GM19193 (cell line): ENCODE results near the gene PARD3.

Experiments
- POLR2A ChIP-seq: IDR thresholded peaks from 4 replicates; pipeline ENCODE4 v1.6.1; 2011; ENCODE audit not compliant: insufficient read depth, insufficient read length; ENCODE audit errors: extremely low read depth

The PARD3 gene

DNA sequence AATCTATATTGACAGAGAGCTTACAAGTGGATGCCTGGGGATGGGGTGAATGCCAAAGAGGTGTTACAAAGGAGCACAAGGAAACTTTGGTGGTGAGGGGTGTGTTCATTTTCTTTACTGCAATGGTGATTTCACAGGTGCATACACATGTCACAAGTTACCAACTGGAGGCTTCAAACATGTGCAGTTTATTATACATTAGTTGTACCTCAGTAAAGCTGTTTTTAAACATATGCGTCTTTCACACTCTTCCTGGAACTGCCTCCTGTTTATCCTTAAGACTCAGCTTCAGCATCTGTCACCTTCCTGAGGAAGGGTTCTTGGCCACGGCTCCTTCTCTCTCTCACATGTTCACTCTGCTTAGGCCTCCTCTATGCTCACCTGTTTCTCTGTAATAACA is 731.5 kb downstream of the PARD3 start:
- no peak for TF ChIP-seq POLR2A

DNA sequence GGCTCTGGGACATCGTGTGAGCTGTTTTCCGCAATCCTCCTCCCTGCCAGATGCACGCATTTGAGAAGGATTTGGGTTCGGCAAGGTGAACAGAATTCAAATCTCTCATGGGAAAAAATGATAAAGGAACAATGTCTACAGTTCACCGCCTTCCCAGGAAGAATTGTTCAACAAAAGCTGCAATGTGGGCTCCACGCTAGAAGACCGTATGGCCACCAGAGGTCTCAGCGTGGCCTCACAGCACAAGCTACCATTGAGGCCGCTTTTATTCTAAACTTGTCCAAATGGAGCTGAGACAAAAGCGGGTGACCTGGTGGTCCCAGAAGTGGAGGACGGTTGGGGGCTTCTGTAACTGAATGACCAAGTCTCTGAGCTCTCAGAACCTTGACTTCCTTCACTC is 733.1 kb downstream of the PARD3 start:
- TF ChIP-seq POLR2A, result no peak

DNA sequence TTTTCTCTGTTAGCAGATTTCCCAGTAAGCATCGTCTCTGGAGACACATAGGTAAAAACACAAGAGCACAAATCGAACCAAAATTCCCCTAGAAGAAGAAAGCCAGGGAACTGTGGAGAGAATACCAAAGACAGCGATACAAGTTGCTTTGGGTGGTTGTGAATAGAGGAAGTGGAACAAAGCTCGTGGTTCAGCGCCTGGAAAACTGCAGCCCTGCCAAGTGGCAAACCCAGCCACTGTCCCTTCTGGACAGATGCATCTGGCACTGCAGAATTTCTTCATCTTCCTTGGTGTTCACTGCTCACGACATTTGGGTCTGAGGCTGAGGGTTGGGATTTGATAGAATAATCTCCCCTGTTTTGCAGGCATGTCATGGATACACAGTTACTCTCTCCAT is 733.8 kb downstream of the PARD3 start:
- no peak for TF ChIP-seq POLR2A

DNA sequence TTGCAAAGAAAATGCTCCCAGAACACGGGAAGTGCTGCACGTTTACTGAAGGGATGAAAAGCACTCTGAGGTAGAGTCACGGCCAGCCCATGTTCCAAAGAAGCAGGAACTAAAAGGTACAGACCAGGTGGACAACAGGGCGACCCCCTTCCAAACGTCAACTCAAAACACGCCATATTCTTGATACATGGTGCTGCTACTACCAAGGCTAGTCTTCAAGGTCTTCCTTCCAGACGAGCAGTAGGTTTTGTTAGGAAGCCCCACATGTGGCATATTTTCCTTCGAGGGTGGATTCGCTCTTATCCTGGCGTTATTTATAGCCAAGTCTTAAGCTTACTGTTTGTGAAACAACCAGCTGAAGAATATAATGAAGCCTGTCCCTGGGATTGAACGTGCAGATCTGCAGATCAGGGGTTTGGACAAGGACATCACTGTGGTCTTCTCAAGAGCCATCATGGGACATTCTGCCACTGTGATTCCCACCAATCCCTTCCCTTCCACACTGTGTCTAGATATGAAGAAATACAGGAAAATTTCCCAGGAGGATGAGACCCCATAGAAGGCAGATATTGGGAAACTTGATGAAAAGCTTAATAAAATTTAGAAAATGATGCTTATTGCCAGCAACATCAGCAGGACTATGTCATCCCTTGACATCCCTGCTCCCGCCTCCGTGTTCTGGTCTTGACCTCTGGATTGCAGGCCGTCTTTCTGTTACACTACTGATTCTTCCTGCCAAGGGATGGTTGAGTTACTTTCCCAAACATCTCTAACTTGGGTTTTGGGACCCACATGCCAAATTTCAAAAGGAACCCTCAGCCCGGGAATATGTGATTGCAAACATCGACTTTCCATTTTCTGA is 734.4 kb downstream of the PARD3 start:
- TF ChIP-seq POLR2A, result no peak

DNA sequence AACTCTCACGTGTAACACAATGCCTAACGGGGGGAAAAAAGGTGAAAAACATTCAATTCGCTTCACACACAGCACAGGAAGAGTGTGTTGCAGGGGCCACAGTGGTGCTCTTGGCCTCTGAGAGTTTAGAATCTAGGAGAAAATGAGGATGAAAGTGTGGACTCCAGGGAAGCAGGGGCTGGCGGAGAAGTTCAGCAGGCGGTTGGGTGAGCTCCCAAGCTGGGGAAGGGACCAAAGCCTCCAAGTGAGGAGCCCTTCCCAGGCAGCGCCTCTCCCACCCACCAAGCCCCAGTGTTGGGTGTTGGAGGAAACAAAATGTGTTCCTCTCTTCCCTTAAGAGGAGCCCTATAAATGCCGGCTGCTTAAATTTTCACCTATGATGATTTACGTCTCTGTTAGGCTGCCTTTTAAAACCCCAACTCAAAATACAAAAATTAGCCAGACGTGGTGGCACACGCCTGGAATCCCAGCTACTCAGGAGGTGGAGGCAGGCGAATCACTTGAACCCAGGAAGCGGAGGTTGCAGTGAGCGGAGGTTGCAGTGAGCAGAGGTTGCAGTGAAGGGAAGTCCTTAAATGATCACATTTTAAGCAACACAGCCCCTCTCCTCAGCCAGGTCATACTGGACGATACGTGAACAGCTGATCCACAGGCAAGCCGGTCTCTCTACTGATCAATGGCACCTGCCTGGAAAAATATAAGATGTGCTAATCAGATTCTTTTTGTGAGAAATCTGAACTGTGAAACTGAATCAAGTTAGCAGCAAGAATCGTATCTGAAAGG is 735.2 kb downstream of the PARD3 start:
- no peak for TF ChIP-seq POLR2A

DNA sequence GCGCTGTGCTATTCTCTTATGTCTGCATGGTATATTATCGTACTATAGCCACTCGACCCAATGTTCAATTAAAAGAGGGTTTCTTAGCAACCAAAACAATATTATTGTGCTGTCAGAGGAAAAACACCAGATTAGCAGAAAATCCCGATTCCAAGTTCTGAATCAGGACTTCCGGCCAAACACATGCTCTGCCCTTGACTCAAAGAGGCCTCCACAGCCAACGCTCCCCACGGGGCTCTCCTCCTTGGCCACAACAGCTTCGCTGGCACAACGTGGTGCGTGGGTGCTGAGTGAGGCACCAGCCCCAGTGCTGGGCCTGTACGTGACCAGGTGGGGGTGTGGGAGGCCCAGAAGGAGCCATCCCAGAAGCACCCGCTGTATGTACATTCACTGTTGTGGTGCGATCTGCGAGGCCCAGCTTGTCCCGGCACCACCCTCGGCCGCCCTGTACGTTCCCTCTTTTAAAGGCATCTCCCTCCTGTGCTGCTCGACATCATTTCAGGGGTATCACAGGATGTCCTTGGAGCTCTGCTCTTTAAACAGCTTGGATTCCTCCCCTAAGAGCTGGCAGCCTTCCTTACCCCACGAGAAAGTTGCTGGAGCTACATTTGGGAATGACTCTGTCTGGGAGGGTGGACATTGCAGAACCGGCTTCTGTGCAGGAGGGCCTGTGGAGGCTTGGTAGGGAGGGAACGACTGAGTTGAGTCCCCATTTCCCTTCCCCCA is 736.2 kb downstream of the PARD3 start:
- TF ChIP-seq POLR2A, result no peak

DNA sequence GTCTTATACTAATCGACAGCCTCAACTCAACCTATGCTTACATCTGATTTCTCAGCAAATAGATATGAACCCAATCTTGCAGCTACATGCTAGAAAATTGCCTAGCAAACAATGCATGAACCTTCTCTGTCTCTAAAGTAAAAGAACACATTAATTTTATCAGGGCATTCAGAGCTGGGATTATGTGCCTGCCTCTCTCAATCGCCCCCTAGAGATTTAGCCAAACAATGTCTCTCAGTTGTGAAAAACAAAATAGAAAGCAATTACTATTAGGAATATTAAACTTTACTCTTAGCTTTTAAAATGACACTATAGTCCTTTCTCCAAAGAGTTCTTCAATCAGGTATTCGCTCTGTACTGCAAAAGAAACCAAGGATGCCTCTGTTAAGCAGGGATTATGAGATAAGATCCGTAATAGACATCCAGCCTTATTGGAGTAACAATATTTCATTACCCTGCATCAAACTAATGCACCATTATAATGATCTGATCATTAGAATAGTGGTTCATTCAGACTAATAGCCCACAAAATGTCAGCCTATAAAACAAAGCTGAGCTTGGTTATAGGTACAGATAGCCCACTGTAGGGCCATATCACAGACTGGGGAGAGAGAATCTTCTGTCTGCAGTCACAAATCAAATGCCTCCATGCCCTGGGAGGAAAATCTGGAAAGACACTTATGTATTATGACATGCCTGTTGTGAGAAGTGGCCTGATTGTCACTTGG is 736.9 kb downstream of the PARD3 start:
- no peak for TF ChIP-seq POLR2A

DNA sequence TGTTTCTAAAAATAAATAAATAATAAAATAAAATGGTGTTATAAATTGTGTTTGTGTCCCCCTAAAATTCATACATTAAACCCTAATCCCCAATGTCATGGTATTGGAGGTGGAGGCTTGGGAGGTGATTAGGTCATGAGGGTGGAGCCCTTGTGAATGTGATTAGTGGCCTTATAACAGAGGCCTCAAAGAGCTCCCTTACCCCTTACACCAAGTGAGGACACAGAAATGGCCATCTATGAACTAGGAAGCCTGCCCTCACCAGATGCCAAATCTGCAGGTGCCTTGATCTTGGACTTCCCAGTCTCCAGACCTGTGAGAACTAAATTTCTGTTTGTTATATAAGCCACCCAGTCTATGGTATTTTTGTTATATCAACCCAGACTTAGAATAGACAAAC is 738.7 kb downstream of the PARD3 start:
- TF ChIP-seq POLR2A, result no peak

DNA sequence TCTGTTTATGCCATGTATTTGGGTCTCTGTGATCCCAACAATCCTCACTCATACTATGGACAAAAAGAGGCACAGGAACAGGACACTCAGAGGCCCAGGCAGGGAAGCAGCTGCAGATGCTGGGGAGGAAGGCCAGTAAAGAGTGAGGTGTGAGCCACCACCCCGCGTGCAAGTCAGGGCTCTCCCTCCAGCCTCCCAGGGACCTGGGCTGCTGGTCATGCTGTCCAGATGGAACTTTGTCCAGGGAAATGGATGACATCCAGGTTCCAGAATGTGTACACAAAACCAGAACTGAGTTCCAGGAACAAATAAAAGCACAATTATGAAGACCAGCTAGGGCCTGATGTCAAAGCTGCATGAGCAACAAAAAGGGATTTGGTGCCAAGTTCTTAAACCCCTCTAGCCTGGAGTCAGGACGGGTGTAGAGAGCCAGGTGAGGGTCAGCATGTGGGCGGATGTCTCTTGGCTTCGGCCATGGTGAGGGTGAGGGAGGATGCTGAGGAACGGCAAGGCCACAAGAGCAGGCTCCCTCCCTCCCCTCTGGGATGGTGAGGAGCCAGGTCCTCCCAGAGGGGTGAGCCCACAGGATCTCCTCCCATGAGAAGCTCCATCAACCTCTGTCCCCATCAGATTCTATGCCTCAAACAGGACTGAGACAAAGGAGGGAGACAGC is 739.7 kb downstream of the PARD3 start:
- TF ChIP-seq POLR2A, result no peak

DNA sequence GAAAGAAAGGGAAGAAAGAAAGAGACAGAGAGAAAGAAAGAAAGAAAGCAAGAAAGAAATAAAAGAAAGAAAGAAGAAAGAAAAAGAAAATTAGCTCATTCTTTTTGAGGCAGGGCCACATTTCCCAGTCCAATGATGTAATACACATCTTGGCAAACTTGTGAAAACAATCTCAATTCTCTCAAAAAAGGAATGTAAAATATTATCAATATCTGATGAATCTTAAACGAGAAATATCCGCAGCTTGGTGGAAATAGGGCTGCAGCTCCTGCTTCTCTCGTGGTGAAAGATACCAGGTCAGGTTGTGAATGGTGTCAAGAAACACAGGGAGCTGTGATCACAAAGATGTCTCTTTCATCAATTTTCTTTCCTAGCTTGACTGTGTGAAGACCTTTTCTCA is 741.0 kb downstream of the PARD3 start:
- TF ChIP-seq POLR2A, result no peak

DNA sequence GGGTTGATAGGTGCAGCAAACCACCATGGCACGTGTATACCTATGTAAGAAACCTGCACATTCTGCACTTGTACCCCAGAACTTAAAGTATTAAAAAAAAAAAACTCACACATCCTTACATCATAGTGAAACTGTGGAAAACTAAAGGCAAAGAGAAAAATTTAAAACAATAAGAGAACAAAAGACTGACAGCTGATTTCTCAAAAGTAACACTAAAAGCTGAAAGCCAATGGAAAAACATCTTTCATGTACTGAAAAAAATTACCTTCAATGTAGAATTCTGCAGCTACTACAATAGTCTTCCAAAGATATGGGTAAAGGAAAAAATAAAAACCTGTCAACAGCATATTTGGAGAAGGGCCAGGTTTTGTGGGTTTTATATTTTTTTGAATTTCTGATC is 751.5 kb downstream of the PARD3 start:
- no peak for TF ChIP-seq POLR2A

DNA sequence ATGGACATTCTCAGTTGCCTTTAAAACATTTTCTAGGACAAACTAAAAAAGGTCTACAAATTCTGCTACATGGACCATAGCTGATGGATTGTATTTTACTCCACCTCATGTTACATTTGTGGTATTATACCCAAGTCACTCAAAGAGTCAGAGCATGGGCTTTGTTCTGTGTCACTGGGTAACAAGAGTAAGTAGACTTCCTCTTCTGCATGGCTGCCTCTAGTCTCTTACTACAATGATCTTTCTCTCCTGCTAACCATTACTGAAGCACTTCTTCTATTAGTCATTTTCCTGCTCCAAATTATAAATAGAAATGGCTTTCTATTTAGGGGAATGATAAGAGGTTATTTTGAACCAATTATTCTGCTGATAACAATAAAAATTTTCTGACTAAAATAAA is 753.3 kb downstream of the PARD3 start:
- TF ChIP-seq POLR2A, result no peak
